Ovary (tissue), 9 donors: ENCODE results near the gene IGSF21. TPM values are rescaled to one million over a fixed set of nuclear protein-coding genes. Genes with fewer than 3 reads are reported as not detected.

Source experiments
- DNase-seq, 5 donors: peaks; one replicate each; pipeline ENCODE4 v3.0.0-alpha.2; 2019 to 2020
- H3K27ac ChIP-seq, 2 donors: fragments of 200-600 bp; one replicate each; pipeline versions ENCODE4 v1.5.1 to v1.8.0; 2019 to 2022
- H3K27me3 ChIP-seq: fragments of 200-600 bp; one replicate; pipeline ENCODE4 v1.8.0; 2022
- H3K36me3 ChIP-seq: fragments of 200-600 bp; sonication (generic); one replicate; pipeline ENCODE4 v1.5.1; 2019
- H3K4me1 ChIP-seq: one replicate; pipeline ENCODE4 v1.8.1; 2013; ENCODE audit warnings: mild to moderate bottlenecking, moderate library complexity; ENCODE audit not compliant: insufficient read depth
- H3K4me3 ChIP-seq: fragments of 200-600 bp; sonication (generic); one replicate; pipeline ENCODE4 v1.5.1; 2017
- H3K9me3 ChIP-seq, 2 donors: fragments of 200-600 bp in 1 of 2; sonication (generic) in 1 of 2; one replicate each; pipeline versions ENCODE4 v1.5.1 to v1.8.1; 2013 to 2019; ENCODE audit warnings: mild to moderate bottlenecking in 1 of 2, moderate library complexity in 1 of 2
- EP300 ChIP-seq: sonication (generic); formaldehyde crosslinking; IDR thresholded peaks from one replicate; pipeline ENCODE4 v1.6.1; 2017; ENCODE audit warnings: antibody characterized with exemption
- POLR2A ChIP-seq: fragments of 450-650 bp; IDR thresholded peaks from one replicate; pipeline ENCODE4 v1.6.1; 2017; ENCODE audit warnings: antibody characterized with exemption, mild to moderate bottlenecking, moderate library complexity
- WGBS, 3 donors: extraction: QIAGEN DNeasy Blood & Tissue Kit in 1 of 3; methylation state at CpG; one replicate each; pipeline versions ENCODE4 v1.1.5 to v1.1.7; 2013 to 2017; 5-methylcytosine and 5-hydroxymethylcytosine counted together
- intact Hi-C, 4 donors: fragments of 100-400 bp; cut with DNase I; formaldehyde crosslinking; loops; one replicate each; pipeline versions ENCODE4 v1.11.0 to v1.15.1; 2022 to 2023
- polyA plus RNA-seq, 2 donors: library from polyadenylated mRNA; stranded (reverse); fragments of 200-250 nt in 1 of 2; fragments of 350-450 nt in 1 of 2; fragmentation: Illumina TruSeq in 1 of 2; extraction: RNeasy Lipid Tissue Mini Kit (QIAGEN cat#74804) in 1 of 2; gene quantifications; one replicate each; pipeline ENCODE4 v1.2.3, GENCODE V29; 2013 to 2014
- total RNA-seq, 7 donors: library from RNA; depleted of rRNA in 2 of 7; stranded (reverse); fragments of >200 nt in 2 of 7; fragmentation: NEBNext Ultra II Directional in 3 of 7; extraction: Animal tissue kit (Norgen Biotek cat#: 25700) in 3 of 7; gene quantifications; one replicate each; pipeline versions ENCODE4 v1.1.0 to v1.2.4, GENCODE V29; 2016 to 2023
- TF ChIP-seq, protein P1 (sequence below), 3 donors: fragments of 450-650 bp in 2 of 3; fragments of 200-600 bp in 1 of 3; IDR thresholded peaks; one replicate each; pipeline versions ENCODE4 v1.5.1 to v1.8.0; 2016 to 2022; ENCODE audit warnings: antibody characterized with exemption in 3 of 3, mild to moderate bottlenecking in 1 of 3
- donor health status: DM: no; HTN: no; CAD: no; lungs with moderate emphysema.
- donor health status: DM: no; HTN: no; CAD: no.
- donor health status: Bipolar disorder and iron deficiency.
- donor health status: DM: yes; HTN: yes; CAD: no.
- donor health status: DM: no; HTN: no; CAD: no.
- donor health status: DM: yes; HTN: yes; CAD: no.

IGSF21 gene
- total and polyA plus RNA-seq, 9 donors, result 0.24 to 4.5 (median 1.3) TPM

DNA sequence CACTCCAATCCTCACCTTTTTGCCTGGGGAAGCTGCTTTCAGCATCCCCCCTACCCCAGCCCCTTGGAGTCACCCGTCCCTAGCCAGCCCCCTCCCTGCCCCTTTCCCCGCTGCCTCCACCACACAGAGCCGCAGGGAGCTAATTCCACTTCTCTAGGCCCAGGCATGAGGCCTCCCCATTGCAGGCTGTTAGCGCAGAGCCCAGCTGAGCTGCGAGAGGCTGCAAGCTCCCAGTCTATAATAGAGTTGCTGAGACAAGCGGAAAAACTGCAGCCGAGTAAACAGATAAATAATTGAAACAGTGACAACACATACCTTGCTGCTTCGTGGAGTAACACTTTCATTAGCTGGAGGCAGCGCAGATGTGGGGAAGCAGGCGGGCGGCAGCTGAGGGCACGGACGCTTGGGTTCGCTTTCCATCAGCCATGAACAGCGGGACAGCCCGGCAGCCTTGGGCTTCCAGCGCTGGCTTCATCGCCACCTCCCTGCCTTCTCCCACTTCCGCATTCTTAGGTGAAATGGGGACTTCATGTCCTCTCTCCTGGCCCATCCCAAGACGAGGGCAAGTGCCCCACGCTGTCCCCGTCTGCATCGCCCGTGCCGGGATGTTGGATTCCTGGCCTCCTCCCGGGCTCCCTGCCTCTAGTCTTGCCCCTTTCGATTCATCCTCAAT is 183.3 kb downstream of the IGSF21 start:
- TF ChIP-seq, protein P1, sequence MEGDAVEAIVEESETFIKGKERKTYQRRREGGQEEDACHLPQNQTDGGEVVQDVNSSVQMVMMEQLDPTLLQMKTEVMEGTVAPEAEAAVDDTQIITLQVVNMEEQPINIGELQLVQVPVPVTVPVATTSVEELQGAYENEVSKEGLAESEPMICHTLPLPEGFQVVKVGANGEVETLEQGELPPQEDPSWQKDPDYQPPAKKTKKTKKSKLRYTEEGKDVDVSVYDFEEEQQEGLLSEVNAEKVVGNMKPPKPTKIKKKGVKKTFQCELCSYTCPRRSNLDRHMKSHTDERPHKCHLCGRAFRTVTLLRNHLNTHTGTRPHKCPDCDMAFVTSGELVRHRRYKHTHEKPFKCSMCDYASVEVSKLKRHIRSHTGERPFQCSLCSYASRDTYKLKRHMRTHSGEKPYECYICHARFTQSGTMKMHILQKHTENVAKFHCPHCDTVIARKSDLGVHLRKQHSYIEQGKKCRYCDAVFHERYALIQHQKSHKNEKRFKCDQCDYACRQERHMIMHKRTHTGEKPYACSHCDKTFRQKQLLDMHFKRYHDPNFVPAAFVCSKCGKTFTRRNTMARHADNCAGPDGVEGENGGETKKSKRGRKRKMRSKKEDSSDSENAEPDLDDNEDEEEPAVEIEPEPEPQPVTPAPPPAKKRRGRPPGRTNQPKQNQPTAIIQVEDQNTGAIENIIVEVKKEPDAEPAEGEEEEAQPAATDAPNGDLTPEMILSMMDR (IDR thresholded peaks at IDR 0.05), result no peak
- TF ChIP-seq EP300, result no peak
- TF ChIP-seq POLR2A, result no peak
- Histone ChIP-seq H3K4me3 (no peak overlapping the region), H3K9me3 (no peaks in the 10 kb centered on the region), H3K27me3 (no peaks in the 10 kb centered on the region), H3K27ac (no peak overlapping the region), H3K36me3 (no peaks in the 10 kb centered on the region), H3K4me1 (no peaks in the 10 kb centered on the region)
- DNase-seq, result no peak
- intact Hi-C loops, result no loop called here
- WGBS, 3 donors, result 50 to 66% (median 65%) methylated on average over 27 of the region's 27 CpGs

DNA sequence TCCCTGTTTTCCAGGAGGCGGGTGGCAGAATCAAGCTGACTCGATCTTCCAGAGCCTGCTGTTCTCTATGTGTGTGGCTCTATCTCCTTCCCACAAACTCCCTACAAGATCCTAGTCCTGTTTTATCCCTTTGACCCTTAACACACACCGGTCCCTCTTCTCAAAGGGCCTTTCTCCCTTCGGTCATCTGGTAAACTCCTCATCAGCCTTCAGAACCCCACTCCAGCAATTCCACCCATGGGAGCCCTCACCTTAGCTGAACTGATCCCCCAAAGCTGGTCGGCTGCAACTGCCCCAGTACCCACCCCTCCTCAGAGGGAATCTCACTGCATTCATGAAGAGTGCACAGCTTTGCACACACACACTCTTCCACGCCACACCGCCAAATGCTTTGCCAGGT is 184.9 kb downstream of the IGSF21 start:
- Histone ChIP-seq H3K27me3 (no peaks in the 10 kb centered on the region), H3K9me3 (no peaks in the 10 kb centered on the region), H3K36me3 (no peaks in the 10 kb centered on the region), H3K4me1 (no peaks in the 10 kb centered on the region), H3K27ac (no peak overlapping the region), H3K4me3 (no peak overlapping the region)
- DNase-seq, result no peak
- TF ChIP-seq, protein P1 (IDR thresholded peaks at IDR 0.05), result no peak
- no peak for TF ChIP-seq POLR2A
- no peak for TF ChIP-seq EP300
- 82 to 84% (median 82%) methylated on average over 7 of the region's 7 CpGs for WGBS, 3 donors
- intact Hi-C loops, result no loop called here

DNA sequence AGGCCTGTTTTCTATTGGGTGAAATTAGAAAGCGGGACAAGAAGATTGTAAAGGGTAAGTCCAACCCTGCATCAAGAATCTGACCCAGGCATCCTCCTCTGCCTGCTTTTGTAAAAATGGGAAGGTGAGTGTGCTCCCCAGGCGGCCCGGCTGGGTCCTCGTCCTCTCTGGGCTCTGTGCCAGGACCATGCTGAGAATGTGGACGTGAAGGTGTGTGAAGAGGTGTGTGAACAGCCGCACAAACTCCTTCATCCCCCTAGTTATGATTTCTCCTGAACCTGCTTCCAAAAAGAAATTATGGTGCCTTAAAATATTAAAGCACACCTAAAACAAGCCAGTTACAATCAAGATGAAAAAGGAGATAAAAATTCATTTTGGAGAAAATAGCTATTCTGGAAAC is 185.7 kb downstream of the IGSF21 start:
- no peak for DNase-seq
- TF ChIP-seq POLR2A, result no peak
- TF ChIP-seq, protein P1 (IDR thresholded peaks at IDR 0.05), result no peak
- TF ChIP-seq EP300, result no peak
- 53 to 64% (median 58%) methylated on average over 6 of the region's 6 CpGs for WGBS, 3 donors
- Histone ChIP-seq H3K9me3 (no peaks in the 10 kb centered on the region), H3K4me1 (no peaks in the 10 kb centered on the region), H3K4me3 (no peak overlapping the region), H3K27ac (no peak overlapping the region), H3K36me3 (no peaks in the 10 kb centered on the region), H3K27me3 (no peaks in the 10 kb centered on the region)
- intact Hi-C loops, result no loop called here

DNA sequence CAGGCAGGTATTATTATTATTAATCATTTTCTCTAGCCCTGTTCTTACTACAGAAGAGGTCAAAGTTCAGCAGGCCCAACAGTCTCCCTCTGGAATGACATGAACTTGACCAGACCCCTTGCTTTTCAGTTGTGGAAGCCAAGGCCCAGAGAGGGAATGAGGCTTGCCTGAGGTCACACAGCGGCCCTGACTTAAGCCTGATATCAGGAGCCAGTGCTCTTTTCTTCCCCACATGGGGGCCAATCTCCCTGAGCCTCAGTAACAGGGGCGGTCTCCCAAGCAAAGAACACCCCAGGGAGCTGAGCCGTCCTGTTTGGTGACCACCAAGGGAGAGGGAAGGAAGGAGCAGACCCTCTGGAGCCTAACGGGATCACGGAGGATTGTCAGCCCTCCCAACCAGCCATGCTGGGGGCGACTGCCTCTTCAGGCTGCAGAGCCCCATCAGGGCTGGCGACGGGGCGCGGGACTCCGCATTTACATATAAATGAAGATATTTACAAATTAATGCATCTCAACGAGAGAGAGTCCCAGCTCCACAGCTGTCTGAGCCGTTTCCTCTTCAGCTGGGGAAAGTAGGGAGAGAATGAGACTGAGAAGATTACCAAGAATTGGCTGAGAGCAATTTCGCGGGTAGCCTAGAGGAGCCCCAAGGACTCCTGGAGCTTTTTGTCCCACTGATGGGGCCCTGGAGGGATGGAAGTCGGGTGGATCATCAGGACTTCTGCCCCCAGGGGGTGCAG is 187.0 kb downstream of the IGSF21 start:
- H3K27ac ChIP-seq, result no peak overlapping the region
- no peak overlapping the region for H3K4me3 ChIP-seq
- no peaks in the 10 kb centered on the region for H3K4me1 ChIP-seq
- H3K36me3 ChIP-seq, result no peaks in the 10 kb centered on the region
- DNase-seq, result no peak
- TF ChIP-seq EP300 (no peak), POLR2A (no peak)
- TF ChIP-seq, protein P1 (IDR thresholded peaks at IDR 0.05), result no peak
- no peaks in the 10 kb centered on the region for H3K9me3 ChIP-seq
- intact Hi-C loops, result no loop called here
- WGBS, 3 donors, result 34 to 45% (median 34%) methylated on average over 16 of the region's 16 CpGs
- H3K27me3 ChIP-seq, result no peaks in the 10 kb centered on the region
